OCI-LY1 (cell line): ENCODE measurements around the gene HAUS8.

ENCODE experiments used
- H2AFZ ChIP-seq: fragments of 200-600 bp; sonication (generic), shearing (Covaris generic); 2 replicates; pipeline ENCODE4 v1.6.0; 2014; ENCODE audit warnings: antibody characterized with exemption, mild to moderate bottlenecking, low read length
- H3F3A ChIP-seq: fragments of 200-600 bp; sonication (generic), shearing (Covaris generic); 2 replicates; pipeline ENCODE4 v1.6.0; 2014; ENCODE audit warnings: mild to moderate bottlenecking, antibody characterized with exemption, low read length, moderate library complexity; ENCODE audit not compliant: insufficient read depth
- H3K27ac ChIP-seq: fragments of 200-600 bp; sonication (generic); 2 replicates; pipeline ENCODE4 v1.5.1; 2014; ENCODE audit warnings: low read length, mixed run types, mild to moderate bottlenecking, low read depth; ENCODE audit not compliant: poor library complexity, severe bottlenecking
- H3K27me3 ChIP-seq: fragments of 200-600 bp; sonication (generic); 2 replicates; pipeline ENCODE4 v1.6.0; 2014; ENCODE audit warnings: antibody characterized with exemption, mild to moderate bottlenecking, low read length, moderate library complexity; ENCODE audit not compliant: insufficient read depth
- H3K36me3 ChIP-seq: fragments of 200-600 bp; sonication (generic); 2 replicates; pipeline ENCODE4 v1.6.1; 2014; ENCODE audit warnings: mild to moderate bottlenecking, antibody characterized with exemption, low read length, moderate library complexity, mixed read lengths; ENCODE audit not compliant: insufficient read depth
- H3K4me1 ChIP-seq: fragments of 200-600 bp; sonication (generic); 2 replicates; pipeline ENCODE4 v1.5.1; 2014; ENCODE audit warnings: mild to moderate bottlenecking, low read length, moderate library complexity; ENCODE audit not compliant: insufficient read depth, severe bottlenecking
- H3K4me2 ChIP-seq: fragments of 200-600 bp; sonication (generic), shearing (Covaris generic); 2 replicates; pipeline ENCODE4 v1.6.1; 2014; ENCODE audit warnings: low read length
- H3K4me3 ChIP-seq: fragments of 200-600 bp; sonication (generic); 2 replicates; pipeline ENCODE4 v1.5.1; 2014; ENCODE audit warnings: low read length, low read depth, mild to moderate bottlenecking, mixed read lengths; ENCODE audit not compliant: poor library complexity, severe bottlenecking
- H3K79me2 ChIP-seq: fragments of 200-600 bp; shearing (Covaris generic); 2 replicates; pipeline ENCODE4 v1.6.1; 2016; ENCODE audit warnings: mixed run types, low read length, mixed read lengths; ENCODE audit not compliant: insufficient read depth
- H3K9ac ChIP-seq: fragments of 200-600 bp; sonication (generic), shearing (Covaris generic); 2 replicates; pipeline ENCODE4 v1.6.1; 2014; ENCODE audit warnings: mild to moderate bottlenecking, low read length, mixed read lengths
- H3K9me2 ChIP-seq: fragments of 200-600 bp; sonication (generic), shearing (Covaris generic); 2 replicates; pipeline ENCODE4 v1.6.1; 2014; ENCODE audit warnings: low read depth, mild to moderate bottlenecking, low read length, mixed read lengths
- H3K9me3 ChIP-seq: fragments of 200-600 bp; shearing (Covaris generic); 2 replicates; pipeline ENCODE4 v1.6.1; 2014; ENCODE audit warnings: low read length, mixed read lengths
- H4K20me1 ChIP-seq: fragments of 200-600 bp; sonication (generic), shearing (Covaris generic); 2 replicates; pipeline ENCODE4 v1.6.0; 2016; ENCODE audit warnings: mild to moderate bottlenecking, low read length; ENCODE audit not compliant: insufficient read depth
- EZH2 ChIP-seq: fragments of 200-600 bp; sonication (generic), shearing (Covaris generic); IDR thresholded peaks from 2 replicates; pipeline ENCODE4 v1.8.0; 2017; ENCODE audit warnings: borderline replicate concordance, mixed run types, mild to moderate bottlenecking, antibody characterized with exemption, low read length, moderate library complexity, mixed read lengths
- TF ChIP-seq, protein P1 (sequence below): fragments of 200-600 bp; sonication (generic), shearing (Covaris generic); IDR thresholded peaks from 2 replicates; pipeline ENCODE4 v1.5.1; 2017; ENCODE audit warnings: mild to moderate bottlenecking, antibody characterized with exemption, low read length, moderate library complexity, mixed read lengths

HAUS8 gene

DNA sequence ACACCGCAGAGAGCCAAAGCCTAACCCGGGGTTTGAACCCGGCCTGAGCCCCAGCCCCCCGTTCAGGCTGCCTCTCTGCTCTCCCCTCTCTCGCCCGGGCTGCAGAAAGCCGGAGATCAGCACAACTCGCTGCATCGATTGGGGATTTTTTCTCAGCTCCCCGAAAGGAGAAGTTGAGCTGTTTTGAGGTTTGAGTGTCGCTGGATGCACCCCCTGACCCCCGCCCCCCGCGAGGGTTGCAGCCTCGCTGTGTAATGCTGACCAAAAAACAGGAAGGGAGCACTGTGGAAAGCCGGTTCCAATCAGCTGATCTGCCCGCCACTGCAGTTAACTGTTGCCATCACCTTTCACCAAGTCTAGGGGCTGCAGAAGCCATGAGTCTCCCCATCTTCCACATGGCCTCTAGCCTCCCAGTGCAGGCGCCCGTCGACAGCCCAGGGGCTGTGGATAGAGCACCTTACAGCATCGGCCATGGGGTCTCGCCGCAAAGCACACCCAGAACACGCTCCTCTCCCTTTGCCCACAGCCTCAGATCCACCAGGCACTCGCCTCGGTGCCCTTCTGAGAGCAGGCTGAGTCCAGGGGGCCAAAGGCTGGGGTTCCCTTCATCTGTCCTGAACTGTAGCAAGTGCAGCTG lies 34.8 kb upstream of the HAUS8 start:
- Histone ChIP-seq H3K9ac (peak overlapping the region; percentile 27; the same call in 1 of the 2 replicates), H3K79me2 (no peaks in the 10 kb centered on the region), H3K4me3 (no peak overlapping the region), H3K27ac (peak overlapping the region; percentile 62), H3K27me3 (no peaks in the 10 kb centered on the region), H2AFZ (no peak overlapping the region), H3K9me3 (no peaks in the 10 kb centered on the region), H3K36me3 (peaks cover 69% of the 10 kb centered on the region), H3K4me2 (peak overlapping the region; percentile 34; the same call in 1 of the 2 replicates), H3K4me1 (peaks cover 51% of the 10 kb centered on the region), H4K20me1 (no peaks in the 10 kb centered on the region), H3F3A (no peaks in the 10 kb centered on the region), H3K9me2 (no peaks in the 10 kb centered on the region)
- no peak for TF ChIP-seq EZH2
- TF ChIP-seq, protein P1, sequence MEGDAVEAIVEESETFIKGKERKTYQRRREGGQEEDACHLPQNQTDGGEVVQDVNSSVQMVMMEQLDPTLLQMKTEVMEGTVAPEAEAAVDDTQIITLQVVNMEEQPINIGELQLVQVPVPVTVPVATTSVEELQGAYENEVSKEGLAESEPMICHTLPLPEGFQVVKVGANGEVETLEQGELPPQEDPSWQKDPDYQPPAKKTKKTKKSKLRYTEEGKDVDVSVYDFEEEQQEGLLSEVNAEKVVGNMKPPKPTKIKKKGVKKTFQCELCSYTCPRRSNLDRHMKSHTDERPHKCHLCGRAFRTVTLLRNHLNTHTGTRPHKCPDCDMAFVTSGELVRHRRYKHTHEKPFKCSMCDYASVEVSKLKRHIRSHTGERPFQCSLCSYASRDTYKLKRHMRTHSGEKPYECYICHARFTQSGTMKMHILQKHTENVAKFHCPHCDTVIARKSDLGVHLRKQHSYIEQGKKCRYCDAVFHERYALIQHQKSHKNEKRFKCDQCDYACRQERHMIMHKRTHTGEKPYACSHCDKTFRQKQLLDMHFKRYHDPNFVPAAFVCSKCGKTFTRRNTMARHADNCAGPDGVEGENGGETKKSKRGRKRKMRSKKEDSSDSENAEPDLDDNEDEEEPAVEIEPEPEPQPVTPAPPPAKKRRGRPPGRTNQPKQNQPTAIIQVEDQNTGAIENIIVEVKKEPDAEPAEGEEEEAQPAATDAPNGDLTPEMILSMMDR = no peak

DNA sequence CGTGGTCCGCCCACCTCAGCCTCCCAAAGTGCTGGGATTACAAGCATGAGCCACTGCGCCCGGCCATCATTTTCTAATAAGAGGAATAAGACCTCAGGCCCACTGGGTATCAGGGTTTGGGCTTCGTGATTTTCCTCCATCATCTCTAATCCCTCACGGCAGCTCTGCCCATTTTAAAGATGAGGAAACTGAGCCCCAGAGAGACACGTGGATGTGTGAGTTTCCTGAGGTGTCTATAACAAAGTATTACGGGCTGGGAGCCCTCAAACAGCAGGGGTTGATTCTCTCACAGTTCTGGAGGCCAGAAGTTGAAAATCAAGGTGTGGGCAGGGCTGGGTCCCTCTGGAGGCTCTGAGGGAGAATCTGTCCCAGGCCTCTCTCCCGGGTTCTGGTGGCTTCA lies 34.0 kb upstream of the HAUS8 start:
- no peaks in the 10 kb centered on the region for H3K9me2 ChIP-seq
- TF ChIP-seq EZH2 = no peak
- TF ChIP-seq, protein P1 = no peak
- peak overlapping the region; percentile 34; the same call in 1 of the 2 replicates for H3K4me2 ChIP-seq
- H3K27ac ChIP-seq = peak overlapping the region; percentile 62
- H3F3A ChIP-seq = no peaks in the 10 kb centered on the region
- H3K9ac ChIP-seq = peak overlapping the region; percentile 27; the same call in 1 of the 2 replicates
- H3K27me3 ChIP-seq = no peaks in the 10 kb centered on the region
- peaks cover 59% of the 10 kb centered on the region for H3K4me1 ChIP-seq
- H3K36me3 ChIP-seq = peaks cover 61% of the 10 kb centered on the region
- no peaks in the 10 kb centered on the region for H4K20me1 ChIP-seq
- H2AFZ ChIP-seq = no peak overlapping the region
- no peaks in the 10 kb centered on the region for H3K9me3 ChIP-seq
- no peaks in the 10 kb centered on the region for H3K79me2 ChIP-seq
- no peak overlapping the region for H3K4me3 ChIP-seq

DNA sequence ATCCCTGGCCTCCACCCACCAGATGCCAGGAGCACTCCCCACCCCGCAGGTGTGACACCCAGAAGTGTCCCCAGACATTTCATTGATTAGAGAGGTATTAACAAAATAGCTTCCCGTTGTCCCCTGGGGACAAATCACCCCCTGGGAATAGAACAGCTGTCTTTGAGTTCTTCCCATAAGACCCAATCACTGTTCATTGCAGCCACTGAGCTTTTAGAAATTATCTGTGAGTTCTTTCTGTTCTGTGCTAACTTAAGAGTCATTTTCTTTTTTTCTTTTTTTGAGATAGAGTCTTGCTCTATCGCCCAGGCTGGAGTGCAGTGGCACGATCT lies 33.2 kb upstream of the HAUS8 start:
- Histone ChIP-seq H3K4me1 (peaks cover 67% of the 10 kb centered on the region), H3K27me3 (no peaks in the 10 kb centered on the region), H3K27ac (peak overlapping the region; percentile 83), H3K9me3 (no peaks in the 10 kb centered on the region), H3K9me2 (no peaks in the 10 kb centered on the region), H3K36me3 (peaks cover 55% of the 10 kb centered on the region), H3F3A (no peaks in the 10 kb centered on the region), H3K9ac (no peak overlapping the region), H2AFZ (no peak overlapping the region), H3K79me2 (no peaks in the 10 kb centered on the region), H3K4me2 (no peak overlapping the region), H3K4me3 (no peak overlapping the region), H4K20me1 (no peaks in the 10 kb centered on the region)
- TF ChIP-seq, protein P1 = no peak
- TF ChIP-seq EZH2 = no peak
